Activated naive CD4-positive, alpha-beta T cell (primary cell): ENCODE results near the gene EFHC1.

Source experiments
- DNase-seq, 4 experiments: peaks; one replicate each; lab custom pipeline; 2025; lab: John Stamatoyannopoulos, UW

The EFHC1 gene

DNA sequence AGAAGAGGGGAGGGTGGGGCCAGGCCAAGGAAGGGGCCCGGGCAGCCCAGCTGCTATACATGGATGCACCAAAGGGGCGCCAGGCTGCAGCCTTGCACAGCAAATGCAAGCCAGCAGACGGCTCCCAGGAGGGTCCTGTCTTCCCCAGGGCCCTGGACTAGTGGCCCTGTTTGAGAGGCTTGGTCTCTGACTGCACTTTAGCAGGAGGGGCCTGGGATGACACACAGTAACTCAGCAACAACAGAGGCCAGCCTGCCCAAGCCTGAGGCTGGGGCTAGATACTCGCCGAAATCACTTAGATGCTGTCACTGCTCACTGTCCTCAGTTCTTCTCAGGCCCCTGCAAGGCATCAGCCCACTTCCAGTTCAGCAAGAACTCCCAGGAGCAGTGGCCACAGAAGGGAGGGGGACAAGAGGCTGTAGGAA, 83.2 kb downstream of the EFHC1 start:
- no peak for DNase-seq

DNA sequence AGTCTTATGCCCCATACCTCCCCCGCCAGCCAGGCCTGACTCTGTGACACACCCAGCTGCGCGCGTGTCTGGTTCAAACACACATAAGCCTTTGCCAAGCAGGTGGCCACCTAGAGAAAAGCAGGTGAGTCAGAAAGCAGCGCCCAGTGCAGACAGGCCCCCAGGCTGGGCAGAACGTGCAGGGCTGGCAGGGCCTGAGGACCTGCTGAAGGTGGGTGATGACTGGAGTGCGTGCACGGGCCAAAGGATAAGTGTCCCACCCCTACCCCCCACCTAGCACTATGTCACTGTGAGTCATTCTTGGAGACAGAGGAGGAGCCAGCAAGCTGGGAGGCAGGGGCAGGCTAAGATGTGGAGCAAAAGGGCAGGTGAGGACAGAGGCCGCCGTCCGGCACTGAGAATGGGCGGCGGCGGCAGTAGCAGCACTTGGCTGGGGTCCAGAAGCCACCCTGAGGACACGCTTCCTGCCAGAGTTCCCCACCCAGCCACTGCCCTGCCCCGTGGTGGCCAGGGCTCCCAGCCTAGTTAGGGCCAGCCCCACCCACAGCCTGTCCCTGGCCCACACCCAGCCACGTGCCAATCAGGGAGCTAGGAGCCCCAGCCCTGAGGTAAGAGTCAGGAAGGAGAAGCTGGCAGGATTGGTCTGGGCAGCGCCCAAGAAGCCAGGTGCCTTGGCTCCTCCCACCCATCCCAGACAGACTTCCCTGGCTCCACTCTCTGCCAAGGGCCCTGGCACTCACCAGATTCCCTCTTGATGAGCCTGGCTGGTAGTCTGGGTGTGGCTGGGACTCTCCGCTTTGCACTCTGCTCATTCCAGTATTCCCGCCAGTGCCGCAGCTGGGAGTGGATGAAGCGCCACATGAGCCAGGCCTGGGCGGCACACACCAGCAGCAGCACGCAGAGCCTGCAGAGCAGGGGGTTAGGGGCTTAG, 84.0 kb downstream of the EFHC1 start:
- no peak for DNase-seq

DNA sequence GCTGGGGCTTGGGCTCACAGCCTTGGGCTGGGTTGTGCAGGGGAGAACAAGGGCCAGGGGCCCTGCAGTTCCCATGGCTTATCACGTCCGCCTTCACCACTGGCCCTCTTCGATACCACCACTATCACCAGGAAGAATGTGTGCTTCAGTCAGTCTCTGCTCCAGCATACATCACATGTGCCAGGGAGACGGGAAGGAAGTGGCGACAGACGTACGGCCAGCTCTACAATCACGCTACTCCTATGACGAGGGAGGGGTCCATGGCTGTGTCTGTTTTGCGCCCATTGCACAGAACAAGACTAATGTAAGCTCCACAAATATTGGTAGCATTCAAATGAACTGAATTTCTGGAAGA, 84.6 kb downstream of the EFHC1 start:
- DNase-seq, result no peak

DNA sequence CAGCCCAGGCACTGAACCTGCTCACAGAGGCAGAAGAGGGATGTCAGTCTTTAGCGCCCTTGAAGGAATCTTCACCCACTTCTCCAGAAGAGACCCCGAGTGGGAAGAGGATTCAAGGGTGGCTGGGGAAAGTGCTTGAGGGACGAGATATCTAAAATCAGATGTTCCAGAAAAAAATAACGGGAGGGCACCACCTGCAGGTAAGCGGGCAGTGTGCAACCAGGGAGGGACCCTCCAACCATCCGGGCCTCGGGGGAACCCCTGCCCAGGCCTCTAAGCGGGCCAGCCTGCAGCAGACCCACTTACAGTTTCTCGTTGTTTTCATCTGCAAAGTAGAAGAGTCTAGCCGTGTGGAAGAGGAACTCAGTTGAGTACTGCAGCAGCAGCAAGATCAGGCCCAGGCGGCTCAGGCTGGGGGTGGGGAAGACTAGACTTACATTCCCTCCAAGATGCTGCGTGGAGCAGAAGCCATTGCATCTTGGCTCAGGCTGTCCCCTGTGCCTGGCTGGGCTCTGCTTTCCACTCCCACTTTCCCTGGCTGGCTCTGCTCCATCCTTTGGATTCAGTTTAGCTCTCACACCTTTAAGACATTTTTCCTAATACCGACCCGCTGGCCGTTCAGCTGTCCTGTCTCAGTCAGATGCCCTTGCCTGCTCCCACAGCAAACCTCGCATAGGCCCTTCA, 85.7 kb downstream of the EFHC1 start:
- no peak for DNase-seq

DNA sequence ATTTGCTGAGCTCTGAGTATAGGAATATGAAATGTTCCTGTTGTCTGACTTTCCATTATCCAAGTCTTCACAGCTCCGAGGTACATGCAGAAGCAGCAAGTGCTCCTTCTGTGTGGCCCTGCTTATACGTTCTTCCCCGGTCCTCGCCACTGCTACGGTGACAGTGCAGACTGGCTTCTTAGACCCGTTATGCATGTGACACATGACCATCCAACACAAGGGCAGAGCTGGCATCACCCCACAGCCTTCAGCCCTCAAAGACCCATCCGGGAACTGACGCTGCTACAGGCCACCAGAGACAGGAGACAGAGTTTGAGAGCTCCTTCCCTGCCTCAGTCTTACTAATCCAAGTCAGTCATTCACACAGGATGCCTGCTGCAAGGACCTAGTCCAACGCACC, 86.3 kb downstream of the EFHC1 start:
- DNase-seq, result no peak

DNA sequence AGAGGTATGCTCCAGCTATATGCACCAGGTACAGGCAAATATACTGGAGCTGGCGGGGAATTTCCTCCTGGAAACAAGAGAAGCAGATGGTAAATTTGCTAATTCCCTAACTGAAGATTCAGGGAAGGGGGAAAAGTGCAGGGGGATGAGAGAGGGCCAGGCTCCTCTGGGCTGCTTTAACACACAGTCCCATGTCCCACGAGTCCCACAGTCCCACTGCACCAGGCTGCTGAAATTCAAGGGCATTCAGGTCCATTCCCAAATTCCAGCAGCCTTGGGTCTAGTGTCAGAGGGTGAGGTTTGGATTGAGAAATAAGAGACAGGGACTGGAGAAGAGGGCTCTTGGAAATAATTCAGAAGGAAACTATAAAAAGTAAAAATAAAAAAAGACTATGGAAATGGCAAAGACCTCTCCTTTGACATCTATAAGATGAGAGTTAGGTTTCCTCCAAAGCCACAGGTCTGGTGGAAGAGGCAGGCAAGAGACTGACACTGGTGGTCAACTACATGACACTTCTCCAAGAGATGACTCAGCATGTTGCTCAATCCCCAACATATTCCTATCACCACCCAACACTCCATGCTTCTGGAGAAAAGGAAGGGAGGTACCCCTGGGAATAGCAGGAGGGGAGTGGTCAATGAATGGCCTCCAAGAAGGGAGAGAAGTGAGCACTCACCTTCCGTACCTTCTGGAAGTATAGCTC, 87.6 kb downstream of the EFHC1 start:
- no peak for DNase-seq

DNA sequence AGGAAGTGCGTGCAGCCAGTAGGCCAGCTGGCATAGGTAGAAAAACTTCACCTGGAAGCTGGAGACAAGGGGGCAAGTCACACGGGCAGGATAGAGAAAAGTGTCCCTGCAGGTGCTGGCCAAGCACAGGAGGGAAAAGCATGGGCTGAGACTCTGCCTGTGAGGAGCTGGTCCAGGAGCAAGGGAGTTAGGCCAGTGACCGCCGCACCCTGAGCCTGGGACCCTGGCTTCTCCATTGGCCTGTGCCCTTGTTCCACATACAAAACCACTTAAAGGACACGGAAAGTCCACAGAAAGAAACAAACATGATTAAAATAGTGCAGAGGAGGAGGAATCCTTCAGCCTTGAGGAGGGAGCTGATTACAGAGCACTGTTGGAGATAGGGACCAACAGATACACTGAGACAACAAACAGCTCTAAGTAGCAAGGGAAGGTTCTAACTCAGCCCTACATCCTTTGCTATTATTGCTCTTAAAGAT, 88.2 kb downstream of the EFHC1 start:
- no peak for DNase-seq

DNA sequence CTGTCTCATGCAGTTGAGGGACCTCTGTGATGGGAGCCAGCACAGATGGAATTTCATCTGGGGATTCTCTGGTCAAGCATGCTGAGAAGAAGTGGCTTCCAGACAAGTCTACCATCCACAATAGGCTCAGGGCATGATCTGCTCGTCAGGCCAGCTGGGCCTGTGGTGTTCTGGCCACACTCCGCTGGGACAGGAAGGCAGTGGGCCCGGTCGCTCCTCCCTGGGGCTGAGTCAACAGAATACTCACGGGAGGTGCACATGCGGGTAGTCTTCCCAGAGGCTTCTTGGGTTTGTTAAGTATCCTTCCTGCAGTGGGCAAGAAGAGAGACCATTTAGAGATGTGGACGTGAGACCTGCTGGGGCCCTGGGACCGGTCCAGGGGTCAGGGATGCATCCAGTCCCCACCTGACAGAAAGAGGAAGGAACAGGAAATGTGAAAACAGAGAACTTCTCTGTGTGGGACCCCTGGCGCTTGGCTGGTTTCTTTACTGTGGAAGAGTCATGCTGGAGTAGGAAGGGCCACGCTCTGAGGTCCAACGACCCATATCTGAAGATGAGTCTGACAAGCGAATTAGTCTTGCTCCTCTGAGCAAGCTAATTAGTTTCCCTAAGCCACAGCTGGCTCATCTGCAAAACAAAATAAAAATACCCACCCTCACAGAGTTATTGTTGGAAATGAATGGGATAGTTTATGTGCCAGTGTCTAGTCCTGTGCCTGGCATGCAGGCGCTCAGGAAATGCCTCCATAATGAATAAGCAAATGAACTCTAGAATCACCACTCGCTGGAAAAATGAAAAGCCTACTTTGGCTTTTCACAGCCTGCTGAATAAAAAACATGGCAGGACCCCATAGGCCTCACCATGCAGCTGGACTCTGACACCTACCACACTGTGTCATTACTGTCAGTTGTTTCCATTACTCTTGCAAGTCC, 89.4 kb downstream of the EFHC1 start:
- no peak for DNase-seq

DNA sequence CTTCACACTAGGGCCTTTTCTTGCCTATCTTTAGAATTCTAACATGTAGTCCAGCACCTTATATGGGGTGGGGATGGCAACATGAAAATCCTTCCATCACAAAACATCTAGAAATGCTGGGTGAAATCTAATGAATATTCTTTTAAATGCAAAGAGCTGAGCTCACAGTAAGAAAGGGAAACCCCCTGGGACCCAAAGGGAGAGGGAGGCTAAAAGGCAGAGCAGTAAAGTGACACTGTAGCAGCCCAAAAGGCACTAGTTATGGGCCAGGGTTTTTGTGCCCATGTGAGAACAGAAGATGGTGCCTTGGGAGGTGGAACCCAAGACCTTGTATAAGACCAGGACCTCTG, 90.0 kb downstream of the EFHC1 start:
- DNase-seq, result no peak

DNA sequence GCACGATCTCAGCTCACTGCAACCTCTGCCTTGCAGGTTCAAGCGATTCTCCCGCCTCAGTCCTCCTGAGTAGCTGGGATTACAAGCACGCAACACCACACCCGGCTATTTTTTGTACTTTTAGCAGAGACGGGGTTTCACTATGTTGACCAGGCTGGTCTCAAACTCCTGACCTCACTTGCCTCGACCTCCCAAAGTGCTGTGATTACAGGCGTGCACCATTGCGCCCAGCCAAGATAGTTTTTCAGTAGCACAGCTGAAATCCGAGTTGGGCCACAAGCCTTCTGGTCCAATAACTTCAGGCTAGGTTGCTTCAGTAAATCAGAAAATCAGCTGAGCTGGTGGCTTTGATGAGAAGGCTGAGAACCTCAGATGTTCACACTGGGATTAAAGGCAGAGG, 91.0 kb downstream of the EFHC1 start:
- DNase-seq, result no peak

DNA sequence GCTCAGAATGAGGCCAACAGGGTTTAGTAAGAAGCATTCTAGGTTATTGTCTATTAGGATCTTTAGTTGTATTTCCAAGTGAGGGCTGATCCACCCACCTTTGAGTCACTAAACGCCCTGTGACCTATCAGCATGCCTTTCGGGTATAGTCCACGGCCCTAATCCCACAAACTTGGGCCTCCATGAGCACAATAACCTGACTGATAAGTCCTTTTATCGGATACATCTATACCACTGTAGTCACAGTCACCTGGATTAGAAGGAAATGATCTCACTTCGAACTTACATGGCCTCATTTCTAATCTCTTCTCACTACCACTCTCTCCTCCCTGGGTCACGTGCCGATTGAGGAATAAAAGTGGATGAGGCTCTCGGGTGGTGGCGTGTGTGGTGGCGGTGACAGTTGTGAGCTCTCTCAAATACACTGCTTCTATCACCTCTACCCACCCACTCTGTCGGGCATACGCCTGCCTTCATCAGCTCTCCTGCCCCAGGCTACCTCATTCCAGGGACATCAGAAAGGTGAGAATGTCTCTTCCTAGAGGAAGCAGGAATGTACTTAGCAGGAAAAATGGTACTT, 91.5 kb downstream of the EFHC1 start:
- no peak for DNase-seq

DNA sequence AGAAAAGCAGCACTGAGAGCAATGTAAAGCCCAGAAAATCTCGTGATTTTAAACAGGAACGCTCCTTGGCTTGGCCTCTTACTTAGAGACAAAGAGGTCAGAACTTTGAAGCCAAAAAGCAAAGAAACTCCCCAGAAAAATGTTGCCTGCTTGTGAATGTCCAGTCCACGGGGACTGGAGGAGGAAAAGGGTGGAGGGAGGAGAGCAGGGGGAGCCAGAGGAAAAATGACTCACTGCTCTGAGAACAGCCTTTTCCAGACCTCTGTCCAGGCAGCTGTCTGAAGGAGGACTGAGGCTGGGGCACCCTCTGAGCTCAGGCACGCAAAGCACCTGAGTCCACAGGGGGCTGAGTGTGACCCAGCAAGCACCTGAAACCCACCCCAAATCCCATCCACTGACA, 92.1 kb downstream of the EFHC1 start:
- no peak for DNase-seq

DNA sequence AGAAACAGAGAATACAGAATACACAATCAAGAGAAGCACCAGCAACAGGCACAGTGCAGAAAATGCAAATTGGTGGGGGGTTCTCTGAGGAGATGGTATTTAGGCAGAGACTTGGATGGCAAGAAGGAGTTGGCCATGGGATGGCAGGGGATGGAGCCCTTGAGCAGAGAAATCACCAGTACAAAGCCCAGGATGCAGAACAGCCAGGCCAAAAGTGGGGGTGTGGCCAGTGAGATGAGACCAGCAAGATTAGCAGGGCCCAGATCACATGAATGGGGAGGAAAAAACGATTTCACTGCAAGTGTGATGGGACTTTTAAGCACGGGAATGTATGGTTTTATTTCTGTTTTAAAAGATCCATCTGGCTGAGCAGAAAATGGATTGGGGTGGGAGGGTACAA, 93.3 kb downstream of the EFHC1 start:
- no peak for DNase-seq

DNA sequence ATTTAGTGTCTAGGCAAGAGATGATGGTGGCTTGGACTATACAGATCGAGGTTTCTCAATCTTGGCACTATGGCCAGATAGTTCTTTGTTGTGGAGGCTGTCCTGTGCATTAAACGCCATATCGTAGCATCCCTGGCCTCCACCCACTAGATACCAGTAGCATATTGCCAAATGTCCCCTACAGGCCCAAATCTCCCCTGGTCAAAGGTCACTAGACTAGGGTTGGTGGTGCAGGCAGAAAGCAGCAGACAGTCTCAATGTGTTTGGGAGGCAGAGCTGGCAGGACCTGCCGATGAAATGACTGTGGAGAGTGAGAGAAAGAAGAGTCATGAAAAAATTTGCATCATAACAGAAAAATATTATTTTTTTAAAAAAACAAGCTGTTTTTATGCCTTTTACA, 93.8 kb downstream of the EFHC1 start:
- DNase-seq, result no peak

DNA sequence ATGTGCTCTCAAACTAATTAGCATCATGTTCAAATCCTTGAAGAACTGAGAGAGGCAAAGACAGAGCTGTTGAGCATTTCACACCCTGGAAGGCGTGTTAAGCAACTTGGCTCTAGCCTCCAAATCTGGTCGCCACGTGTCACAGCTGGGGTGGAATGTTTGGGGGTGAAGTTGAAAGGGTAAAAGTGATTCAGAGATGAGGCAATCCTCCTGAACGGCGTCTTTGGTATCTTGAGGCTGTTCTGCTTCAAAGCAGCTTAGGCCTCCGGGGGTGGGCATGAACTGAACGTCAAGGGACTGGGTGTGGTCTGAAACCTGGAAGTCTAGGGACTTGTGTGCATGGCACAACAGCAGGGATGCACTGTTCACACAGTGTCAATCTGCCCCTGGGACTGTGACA, 94.4 kb downstream of the EFHC1 start:
- DNase-seq, result no peak

DNA sequence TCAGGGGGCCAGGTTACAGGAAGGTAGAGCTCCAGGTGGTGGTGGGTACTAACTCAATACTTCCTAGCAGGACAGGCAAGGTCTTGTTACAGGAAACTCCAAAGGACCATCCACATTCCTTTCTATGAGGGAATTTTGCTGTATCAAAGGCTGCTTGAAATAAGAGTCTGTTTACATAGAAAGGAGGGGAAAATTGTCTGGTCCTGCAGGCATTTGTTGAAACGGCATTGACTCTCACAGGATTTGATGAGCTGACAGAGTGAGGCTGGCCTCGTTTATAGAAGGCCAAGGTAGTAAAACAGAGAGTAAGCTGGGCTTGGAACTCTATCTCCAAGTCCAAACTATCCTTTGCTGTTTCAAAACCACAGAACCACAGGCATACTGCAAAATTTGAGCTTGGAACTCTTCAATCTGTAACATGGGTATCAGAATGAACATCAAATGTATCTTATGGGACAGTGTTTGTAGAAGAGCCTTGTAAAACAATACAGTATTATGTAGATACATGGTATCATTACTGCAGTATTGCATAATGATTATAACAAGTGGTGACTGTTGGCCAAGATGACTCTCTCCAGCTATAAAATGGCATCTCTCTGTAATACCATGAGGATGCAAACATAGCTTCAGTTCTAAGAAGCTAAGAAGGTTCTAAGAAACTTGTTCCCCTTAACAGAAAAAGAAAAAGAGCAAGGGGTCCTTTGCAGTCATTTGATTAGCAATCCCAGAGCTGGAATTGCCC, 95.2 kb downstream of the EFHC1 start:
- no peak for DNase-seq

DNA sequence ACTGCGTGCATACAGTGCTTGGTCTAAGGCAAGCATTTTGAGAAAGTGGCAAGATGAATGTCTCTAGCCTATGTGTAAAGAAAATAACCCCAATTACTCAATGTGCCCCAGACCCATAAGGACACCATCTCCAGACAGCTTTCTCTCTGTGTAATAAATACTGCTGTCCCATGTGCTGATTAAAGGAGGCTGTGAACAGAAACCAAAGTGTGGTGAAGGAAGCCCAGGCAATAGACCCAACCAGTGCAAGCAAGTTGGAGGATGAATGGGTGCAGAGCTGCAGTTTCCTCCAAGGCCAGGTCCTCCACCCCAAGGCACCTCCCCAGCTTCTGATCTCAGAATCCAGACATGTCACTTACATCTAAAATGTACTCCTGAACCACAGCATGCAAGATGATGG, 96.1 kb downstream of the EFHC1 start:
- DNase-seq, result no peak

DNA sequence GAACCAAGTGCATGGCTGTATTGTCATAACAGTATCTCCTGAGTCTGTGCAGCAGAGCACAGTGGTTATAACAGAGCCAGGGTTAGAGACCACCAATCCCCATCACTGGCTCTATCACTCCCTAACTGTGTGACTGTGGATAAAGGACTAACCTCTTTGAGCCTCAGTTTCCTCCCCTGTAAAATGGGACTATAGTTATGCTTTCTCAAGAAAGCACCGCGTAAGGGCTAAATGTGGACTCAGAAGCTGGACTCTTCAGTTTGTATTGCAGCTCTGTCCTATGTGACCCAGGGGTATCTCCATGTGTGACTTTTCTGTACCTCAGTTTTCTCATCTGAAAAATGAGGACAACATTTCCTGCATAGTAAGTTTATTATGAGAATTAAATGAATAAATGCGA, 96.8 kb downstream of the EFHC1 start:
- no peak for DNase-seq

DNA sequence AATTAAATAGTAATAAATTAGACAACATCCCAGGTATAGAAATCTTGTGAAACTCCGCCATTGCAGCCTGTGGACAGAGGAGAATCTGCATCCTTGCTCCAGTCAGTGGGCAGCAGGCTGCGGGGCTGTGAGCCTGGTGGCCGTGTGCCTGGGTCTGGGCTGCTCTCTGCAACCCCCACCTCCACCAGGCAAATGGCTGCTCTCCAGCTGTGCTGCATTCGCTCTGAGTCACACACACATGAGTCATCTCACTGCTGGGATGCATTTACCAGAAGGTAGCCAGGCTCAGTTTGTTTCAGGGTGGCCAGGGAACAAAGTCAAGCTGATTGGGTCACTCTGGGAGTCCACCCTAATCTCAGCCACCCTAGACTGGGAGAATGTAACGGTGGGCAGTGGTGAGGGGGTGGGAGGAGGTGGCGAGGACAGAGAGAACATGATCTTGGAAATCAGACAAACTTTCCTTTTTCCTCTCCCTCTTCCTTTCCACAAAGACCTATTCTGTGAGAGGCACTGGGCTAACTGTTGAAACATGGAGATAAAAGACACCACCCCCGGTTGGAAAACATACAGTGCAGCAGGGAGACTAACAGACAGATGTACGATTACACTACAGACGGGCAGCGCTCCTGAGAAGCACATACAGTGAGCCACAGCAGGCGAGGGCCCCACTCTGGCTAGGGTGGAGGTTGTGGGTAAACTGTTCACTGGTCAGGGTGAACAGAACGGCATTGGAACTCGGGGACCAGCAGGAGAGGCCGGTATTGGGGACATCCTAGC, 97.5 kb downstream of the EFHC1 start:
- DNase-seq, result no peak
